Activated naive CD8-positive, alpha-beta T cell treated with anti-CD3 and anti-CD28 coated beads for 36 hours (primary cell): ENCODE data around the gene ENOX1. TPM values are rescaled to one million over a fixed set of nuclear protein-coding genes. Genes with fewer than 3 reads are reported as not detected.
A peak's percentile ranks its signal among the peaks of the same experiment; 100 is the strongest.

Experiments used
- DNase-seq: peaks from one replicate; pipeline ENCODE4 v3.0.0; 2021
- H3K27ac Mint-ChIP-seq: one replicate; pipeline ENCODE4 v1.8.0; 2022; ENCODE audit warnings: mild to moderate bottlenecking, moderate library complexity, mixed read lengths
- H3K27me3 Mint-ChIP-seq: one replicate; pipeline ENCODE4 v1.8.0; 2022; ENCODE audit warnings: mild to moderate bottlenecking, mixed read lengths
- H3K36me3 Mint-ChIP-seq: one replicate; pipeline ENCODE4 v1.8.0; 2021; ENCODE audit warnings: mild to moderate bottlenecking, mixed read lengths
- H3K4me1 Mint-ChIP-seq: one replicate; pipeline ENCODE4 v1.8.0; 2021; ENCODE audit warnings: mixed read lengths
- H3K4me3 Mint-ChIP-seq: one replicate; pipeline ENCODE4 v1.8.0; 2022; ENCODE audit warnings: mild to moderate bottlenecking, moderate library complexity, mixed read lengths
- H3K9me3 Mint-ChIP-seq: one replicate; pipeline ENCODE4 v1.8.0; 2022; ENCODE audit warnings: mixed read lengths
- total RNA-seq, 2 experiments: library from RNA; stranded (reverse); gene quantifications; one replicate each; pipeline ENCODE4 v1.2.3, GENCODE V29; 2021

Gene ENOX1
- total RNA-seq, 2 experiments from 2014 or later = not detected

DNA sequence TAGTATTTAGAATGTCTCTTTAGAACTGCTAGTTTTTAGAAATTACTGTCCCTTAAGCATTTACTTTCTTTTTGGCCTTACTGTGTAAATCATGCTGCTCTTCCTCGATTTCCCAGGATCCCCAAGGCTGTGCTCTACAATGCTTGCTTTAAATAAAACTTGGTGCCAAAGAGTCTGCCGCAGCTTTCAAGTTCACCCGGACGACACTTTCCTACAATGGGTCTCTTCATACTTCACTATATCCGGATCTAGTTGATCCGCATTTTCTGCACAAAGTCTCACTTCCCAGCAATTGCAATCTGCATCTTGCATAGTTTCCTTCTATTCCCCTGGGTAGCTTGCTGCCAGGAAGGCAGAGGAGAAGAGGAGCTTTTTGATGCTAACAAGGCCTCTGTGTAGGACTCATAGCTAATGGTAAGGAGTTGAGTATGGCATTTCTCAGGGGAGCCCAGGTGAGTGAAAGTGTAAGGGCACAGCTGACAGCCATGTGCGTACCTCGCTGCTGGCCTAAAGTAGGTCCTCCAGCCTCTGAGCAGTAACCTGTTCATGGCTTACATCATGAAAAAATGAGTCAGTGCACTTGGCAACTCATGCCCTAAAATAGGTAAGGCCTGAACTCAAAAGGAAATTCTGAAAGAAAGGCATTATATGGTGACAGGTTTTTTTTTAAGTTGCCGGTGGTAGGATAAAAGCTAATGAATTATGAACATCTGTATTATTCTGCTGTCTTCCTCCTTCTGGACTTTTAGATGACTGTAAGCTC is 101.6 kb downstream of the ENOX1 start:
- H3K27ac Mint-ChIP-seq = no peak overlapping the region

DNA sequence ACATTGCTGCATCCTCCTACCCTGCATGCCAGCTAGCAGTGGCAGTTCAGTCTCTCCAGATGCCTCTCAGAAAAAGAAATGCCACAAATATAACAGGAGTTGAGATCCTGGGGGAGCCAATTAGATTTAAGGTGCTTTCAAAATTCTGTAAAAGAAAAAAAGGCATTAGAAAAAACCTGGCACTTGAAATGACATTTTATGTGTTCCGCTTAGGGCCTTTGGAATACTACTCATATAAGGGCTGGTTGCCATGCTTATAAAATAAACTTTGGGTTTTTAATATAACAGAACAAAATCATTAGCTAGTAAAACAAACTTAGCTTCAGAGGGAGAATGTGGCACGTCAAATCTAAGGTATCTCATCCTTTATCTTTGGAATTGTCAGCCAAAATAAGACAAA is 104.1 kb downstream of the ENOX1 start:
- Mint-ChIP-seq H3K27ac (no peak overlapping the region), H3K27me3 (no peaks in the 10 kb centered on the region), H3K4me3 (no peak overlapping the region), H3K36me3 (no peaks in the 10 kb centered on the region), H3K9me3 (no peaks in the 10 kb centered on the region), H3K4me1 (no peaks in the 10 kb centered on the region)
- DNase-seq = no peak

More for the DNA sequence above, 101.6 kb downstream of the ENOX1 start:
- no peak for DNase-seq
- Mint-ChIP-seq H3K36me3 (no peaks in the 10 kb centered on the region), H3K4me3 (no peak overlapping the region), H3K9me3 (no peaks in the 10 kb centered on the region), H3K27me3 (peaks cover 3% of the 10 kb centered on the region), H3K4me1 (no peaks in the 10 kb centered on the region)

DNA sequence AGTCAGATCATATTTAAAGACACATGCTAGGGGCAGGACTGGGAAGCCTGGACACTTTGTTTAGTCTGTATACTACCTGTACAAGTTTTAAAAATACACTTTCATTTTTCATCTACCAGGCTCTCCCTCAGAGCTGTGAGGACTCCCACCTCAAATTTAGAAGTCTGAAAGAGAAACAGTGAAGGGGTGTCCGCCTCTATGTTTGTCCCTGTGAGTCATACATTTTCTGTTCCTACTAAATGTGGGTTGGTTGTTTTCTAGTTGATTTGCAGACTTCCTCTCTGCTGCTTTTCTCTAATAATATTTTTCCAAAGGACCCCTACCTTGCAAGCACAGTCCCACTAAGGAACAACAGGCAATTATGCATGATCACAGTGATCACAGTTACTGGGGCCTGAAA is 110.5 kb downstream of the ENOX1 start:
- DNase-seq = no peak
- H3K4me3 Mint-ChIP-seq = no peak overlapping the region
- no peaks in the 10 kb centered on the region for H3K9me3 Mint-ChIP-seq
- H3K27ac Mint-ChIP-seq = no peak overlapping the region
- H3K4me1 Mint-ChIP-seq = no peaks in the 10 kb centered on the region
- peaks cover 14% of the 10 kb centered on the region for H3K27me3 Mint-ChIP-seq
- H3K36me3 Mint-ChIP-seq = no peaks in the 10 kb centered on the region

DNA sequence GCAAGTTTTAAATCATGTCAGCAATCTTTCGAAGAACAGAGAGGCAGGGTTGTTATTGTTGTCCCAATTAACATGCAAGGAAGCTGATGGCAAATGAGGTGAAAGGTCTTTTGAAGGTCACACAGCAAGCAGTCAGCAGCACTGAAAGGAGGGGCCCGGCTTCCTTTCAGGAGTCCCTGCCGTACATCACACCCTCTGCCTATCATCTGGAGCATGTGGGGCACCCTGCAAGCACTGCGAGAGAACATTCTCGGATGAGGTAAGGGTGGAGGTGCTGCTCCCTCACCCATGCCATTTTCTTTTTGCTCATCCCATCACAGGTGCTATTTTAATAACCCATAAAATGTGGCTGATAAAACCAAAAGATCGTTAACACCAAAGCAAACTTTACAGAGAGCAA is 111.2 kb downstream of the ENOX1 start:
- Mint-ChIP-seq H3K27me3 (peaks cover 20% of the 10 kb centered on the region), H3K36me3 (no peaks in the 10 kb centered on the region), H3K4me1 (no peaks in the 10 kb centered on the region), H3K9me3 (no peaks in the 10 kb centered on the region), H3K27ac (no peak overlapping the region), H3K4me3 (no peak overlapping the region)
- DNase-seq = no peak

DNA sequence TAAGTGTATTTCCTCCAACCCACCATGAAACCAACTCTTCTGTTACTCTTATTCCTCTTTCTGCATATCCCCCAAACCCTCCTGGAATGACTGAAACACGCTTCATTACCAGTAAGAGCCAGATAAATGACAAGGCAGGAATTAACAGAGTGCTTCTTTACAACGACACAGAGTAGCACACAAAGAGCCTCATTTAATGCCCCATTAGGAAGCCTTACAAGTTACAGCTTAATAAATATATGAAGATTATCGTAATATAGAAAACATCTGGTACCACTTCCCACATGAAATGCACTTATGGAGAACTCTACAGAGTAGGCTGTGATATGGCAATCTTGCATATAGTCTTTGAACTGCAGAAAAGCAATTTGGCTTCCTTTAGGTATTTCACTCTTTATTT is 116.8 kb downstream of the ENOX1 start:
- DNase-seq = no peak
- H3K27ac Mint-ChIP-seq = no peak overlapping the region
- H3K36me3 Mint-ChIP-seq = no peaks in the 10 kb centered on the region
- H3K4me1 Mint-ChIP-seq = no peaks in the 10 kb centered on the region
- no peak overlapping the region for H3K4me3 Mint-ChIP-seq
- peaks cover 20% of the 10 kb centered on the region for H3K27me3 Mint-ChIP-seq
- no peaks in the 10 kb centered on the region for H3K9me3 Mint-ChIP-seq

DNA sequence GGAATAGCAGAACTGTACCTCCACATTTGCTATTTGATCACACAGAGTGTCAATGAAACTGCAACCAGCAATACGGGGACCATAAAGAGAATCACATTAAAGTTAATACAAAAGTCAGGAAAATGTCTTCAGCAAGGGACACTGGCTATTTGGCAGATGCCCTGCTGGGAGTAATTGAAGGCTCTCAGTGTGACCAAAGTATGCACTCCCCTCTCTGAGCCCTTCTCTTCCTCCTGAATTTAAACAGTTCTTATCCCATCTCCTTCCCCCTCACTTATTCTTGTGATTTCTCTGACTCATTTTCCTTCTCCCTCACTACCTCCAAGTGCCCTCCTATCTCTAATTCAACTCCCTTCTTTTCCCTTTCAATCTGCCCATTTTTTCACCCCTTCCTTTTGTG is 117.7 kb downstream of the ENOX1 start:
- H3K4me3 Mint-ChIP-seq = no peak overlapping the region
- H3K27ac Mint-ChIP-seq = no peak overlapping the region
- peaks cover 3% of the 10 kb centered on the region for H3K4me1 Mint-ChIP-seq
- DNase-seq = no peak
- peaks cover 20% of the 10 kb centered on the region for H3K27me3 Mint-ChIP-seq
- H3K36me3 Mint-ChIP-seq = no peaks in the 10 kb centered on the region
- H3K9me3 Mint-ChIP-seq = no peaks in the 10 kb centered on the region

DNA sequence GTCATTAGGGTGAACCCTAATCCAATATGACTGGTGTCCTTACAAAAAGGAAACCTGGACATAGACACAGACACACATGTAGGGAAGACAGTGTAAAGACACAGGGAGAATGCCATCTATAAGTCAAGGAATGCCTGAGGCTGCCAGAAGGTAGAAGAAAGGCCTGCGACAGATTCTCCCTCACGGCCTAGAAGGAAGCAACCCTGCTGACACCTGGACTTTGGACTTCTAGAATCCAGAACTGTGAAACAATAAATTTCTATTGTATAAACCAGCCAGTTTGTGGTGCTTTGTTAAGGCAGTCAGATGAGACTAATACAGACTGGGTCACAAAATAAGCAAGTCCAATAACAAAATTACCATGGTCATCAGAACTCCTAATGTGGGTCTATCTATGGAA is 120.4 kb downstream of the ENOX1 start:
- Mint-ChIP-seq H3K27ac (no peak overlapping the region), H3K9me3 (no peaks in the 10 kb centered on the region), H3K27me3 (peaks cover 6% of the 10 kb centered on the region), H3K4me3 (no peak overlapping the region), H3K4me1 (peaks cover 3% of the 10 kb centered on the region), H3K36me3 (no peaks in the 10 kb centered on the region)
- no peak for DNase-seq

DNA sequence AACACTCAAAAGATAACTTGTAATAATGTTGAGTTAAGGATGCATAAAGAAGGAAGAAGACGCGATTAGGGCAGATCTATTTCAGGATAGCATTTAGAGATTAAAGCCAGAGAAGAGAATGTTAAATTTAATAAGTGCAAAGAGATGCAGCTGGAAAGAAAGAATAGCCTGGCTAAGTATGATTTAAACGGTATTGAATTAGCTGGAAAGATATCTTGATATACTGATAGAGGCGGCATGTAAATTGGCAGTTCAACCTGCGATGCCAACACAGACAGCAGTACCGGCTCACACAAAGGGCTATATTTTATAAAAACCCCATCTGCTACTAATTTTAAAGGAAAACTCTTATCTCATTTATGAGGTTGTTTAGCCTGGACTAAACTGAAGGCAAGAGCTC is 121.4 kb downstream of the ENOX1 start:
- H3K9me3 Mint-ChIP-seq = no peaks in the 10 kb centered on the region
- no peaks in the 10 kb centered on the region for H3K36me3 Mint-ChIP-seq
- no peak for DNase-seq
- H3K4me3 Mint-ChIP-seq = no peak overlapping the region
- no peak overlapping the region for H3K27ac Mint-ChIP-seq
- no peaks in the 10 kb centered on the region for H3K27me3 Mint-ChIP-seq
- peaks cover 3% of the 10 kb centered on the region for H3K4me1 Mint-ChIP-seq

DNA sequence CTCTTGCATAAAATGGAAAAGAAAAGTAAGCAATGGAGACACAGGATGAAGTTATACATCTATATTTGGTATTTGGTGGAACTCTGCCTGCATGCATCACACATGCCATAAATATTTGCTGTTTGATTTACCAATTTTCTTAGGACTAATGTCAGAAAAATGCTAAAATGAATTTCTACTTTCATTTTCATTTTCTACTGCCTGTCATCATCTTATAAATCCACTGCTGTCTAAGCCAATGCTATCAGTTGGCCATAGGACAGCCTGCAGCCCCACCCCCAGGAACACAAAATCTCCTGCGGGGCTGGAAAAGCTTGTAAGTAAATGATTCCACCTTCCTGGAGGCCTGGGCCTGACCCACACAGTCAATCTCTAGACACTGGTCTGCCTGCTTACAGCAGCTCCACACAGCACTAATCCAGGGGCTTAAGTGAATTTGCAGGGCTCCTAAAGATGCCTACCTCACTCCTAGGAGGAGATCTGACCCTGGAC is 122.0 kb downstream of the ENOX1 start:
- Mint-ChIP-seq H3K27me3 (peaks cover 4% of the 10 kb centered on the region), H3K4me1 (peaks cover 3% of the 10 kb centered on the region), H3K9me3 (no peaks in the 10 kb centered on the region), H3K4me3 (no peak overlapping the region), H3K27ac (no peak overlapping the region), H3K36me3 (no peaks in the 10 kb centered on the region)
- peak; percentile 6 for DNase-seq

DNA sequence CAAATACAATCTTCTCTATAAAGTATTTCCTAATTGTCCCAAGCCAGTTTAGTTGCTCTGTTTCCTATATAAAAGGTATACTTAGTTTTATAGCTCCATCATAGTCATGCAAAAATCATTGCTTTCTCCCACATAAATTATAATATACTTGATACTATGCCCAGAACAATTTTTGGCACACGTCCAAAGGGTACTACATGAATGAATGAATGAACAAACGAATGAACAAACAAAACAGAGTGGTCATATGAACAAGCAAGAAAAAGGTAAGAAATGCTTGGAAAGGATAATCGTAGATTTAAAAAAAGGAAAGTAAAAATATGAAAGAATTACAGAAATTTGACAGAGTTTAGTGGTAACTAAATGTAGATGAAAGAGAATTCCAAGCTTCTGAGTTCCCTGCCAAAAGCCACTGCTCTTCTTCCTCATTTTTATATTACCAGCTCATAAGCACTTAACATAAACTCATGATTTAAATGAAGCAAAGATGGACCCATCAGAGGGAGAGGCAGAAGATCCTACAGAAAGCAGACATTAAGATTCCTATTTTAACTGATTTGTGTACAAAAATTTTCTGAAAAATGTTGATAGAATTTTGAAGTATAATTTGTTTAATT is 123.2 kb downstream of the ENOX1 start:
- no peaks in the 10 kb centered on the region for H3K36me3 Mint-ChIP-seq
- no peak overlapping the region for H3K4me3 Mint-ChIP-seq
- DNase-seq = no peak
- H3K4me1 Mint-ChIP-seq = peaks cover 3% of the 10 kb centered on the region
- peaks cover 9% of the 10 kb centered on the region for H3K27me3 Mint-ChIP-seq
- H3K27ac Mint-ChIP-seq = no peak overlapping the region
- H3K9me3 Mint-ChIP-seq = no peaks in the 10 kb centered on the region

DNA sequence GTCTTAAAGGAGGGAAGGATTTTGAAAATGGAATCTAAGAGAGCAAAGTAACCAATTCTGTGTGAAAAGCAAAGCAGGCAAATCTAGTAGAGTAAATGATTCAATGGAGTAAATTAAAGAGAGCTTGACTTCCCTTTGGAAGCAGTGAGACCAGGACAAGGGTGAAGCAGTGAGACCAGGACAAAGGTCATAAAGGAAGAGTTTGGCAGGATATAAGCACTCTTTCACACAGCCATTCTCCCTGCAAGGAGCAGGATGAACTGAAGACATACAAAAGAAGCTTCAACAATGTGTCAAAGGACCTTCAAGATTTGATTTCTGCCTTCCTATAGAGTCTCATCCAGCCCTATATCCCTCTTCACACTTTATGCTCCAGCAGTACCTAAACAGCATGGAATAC is 123.8 kb downstream of the ENOX1 start:
- H3K4me3 Mint-ChIP-seq = no peak overlapping the region
- H3K27me3 Mint-ChIP-seq = peaks cover 13% of the 10 kb centered on the region
- DNase-seq = no peak
- no peak overlapping the region for H3K27ac Mint-ChIP-seq
- no peaks in the 10 kb centered on the region for H3K9me3 Mint-ChIP-seq
- peaks cover 3% of the 10 kb centered on the region for H3K4me1 Mint-ChIP-seq
- H3K36me3 Mint-ChIP-seq = no peaks in the 10 kb centered on the region

DNA sequence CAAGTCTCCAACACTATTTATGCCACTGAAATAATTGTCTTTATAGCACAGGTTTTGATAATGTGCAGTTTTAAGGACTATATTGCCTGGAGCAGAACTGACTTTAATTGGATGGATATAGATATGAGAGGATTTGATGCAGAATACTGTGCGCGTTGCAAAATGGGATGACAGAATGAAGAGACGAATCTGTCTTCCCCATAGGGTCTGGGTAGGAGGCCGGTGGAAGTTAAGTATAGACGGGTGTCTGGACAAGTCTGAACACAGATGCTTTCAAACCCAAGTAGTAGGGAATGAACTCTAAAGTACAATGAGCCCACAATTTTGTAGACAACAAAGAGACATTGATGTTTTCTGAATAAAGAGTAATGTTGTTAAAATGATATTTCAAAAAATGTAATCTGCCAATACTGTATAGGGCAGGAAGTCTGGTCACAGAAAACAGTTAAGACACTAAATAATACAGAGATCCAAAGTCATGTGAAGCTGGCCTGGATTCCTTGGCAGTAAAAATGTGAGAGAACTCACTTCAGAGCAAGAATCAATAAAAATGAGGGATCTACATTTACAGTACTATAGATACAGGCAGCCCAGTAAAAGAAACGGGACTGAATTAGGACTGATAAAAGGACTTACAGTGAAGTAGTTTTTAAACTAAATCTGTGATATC is 125.5 kb downstream of the ENOX1 start:
- Mint-ChIP-seq H3K4me1 (peaks cover 3% of the 10 kb centered on the region), H3K27ac (no peak overlapping the region), H3K9me3 (no peaks in the 10 kb centered on the region), H3K27me3 (peaks cover 13% of the 10 kb centered on the region), H3K4me3 (no peak overlapping the region), H3K36me3 (no peaks in the 10 kb centered on the region)
- no peak for DNase-seq

DNA sequence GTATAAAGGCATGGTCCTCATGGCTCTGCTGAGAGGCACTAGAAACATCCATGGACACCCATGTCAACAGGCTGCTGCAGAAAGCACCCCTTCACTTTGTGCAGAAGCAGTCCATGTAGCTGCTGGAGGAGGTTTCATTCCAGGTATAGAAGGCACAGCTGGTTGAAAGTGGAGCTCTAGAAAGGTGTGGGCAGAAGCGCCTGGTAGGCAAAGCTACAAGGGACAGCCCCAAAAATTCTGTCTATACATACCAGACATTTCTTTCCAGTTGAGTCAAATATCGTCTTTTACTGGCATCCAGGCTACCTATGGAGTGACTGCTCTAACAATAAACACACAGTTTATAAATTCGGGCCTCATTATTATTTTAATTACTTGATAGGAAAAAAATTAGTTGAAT is 129.3 kb downstream of the ENOX1 start:
- Mint-ChIP-seq H3K4me3 (no peak overlapping the region), H3K9me3 (no peaks in the 10 kb centered on the region)

DNA sequence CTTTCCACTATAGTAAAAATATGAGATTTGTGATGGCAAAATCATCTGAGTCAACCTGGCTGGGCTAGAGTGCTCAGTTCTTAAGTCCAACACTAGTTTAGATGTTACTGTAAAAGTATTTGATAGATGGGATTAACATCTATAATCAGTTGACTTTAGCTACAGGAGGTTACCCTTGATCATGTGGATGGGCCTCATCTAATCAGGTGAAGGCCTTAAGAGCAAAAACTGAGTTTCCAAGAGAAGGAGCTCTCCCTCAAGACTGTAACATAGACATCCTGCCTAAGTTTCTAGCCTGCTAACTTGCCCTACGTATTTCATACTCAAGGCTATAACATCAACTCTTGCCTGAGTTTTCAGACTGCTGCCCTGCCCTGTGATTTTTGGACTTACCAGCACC is 132.8 kb downstream of the ENOX1 start:
- no peak for DNase-seq
- H3K9me3 Mint-ChIP-seq = no peaks in the 10 kb centered on the region
- H3K4me1 Mint-ChIP-seq = no peaks in the 10 kb centered on the region
- no peaks in the 10 kb centered on the region for H3K36me3 Mint-ChIP-seq
- H3K4me3 Mint-ChIP-seq = no peak overlapping the region
- peaks cover 8% of the 10 kb centered on the region for H3K27me3 Mint-ChIP-seq
- H3K27ac Mint-ChIP-seq = no peak overlapping the region

More for the DNA sequence above, 129.3 kb downstream of the ENOX1 start:
- H3K27me3 Mint-ChIP-seq = peaks cover 13% of the 10 kb centered on the region
- H3K4me1 Mint-ChIP-seq = no peaks in the 10 kb centered on the region
- no peak overlapping the region for H3K27ac Mint-ChIP-seq
- no peak for DNase-seq
- H3K36me3 Mint-ChIP-seq = no peaks in the 10 kb centered on the region

DNA sequence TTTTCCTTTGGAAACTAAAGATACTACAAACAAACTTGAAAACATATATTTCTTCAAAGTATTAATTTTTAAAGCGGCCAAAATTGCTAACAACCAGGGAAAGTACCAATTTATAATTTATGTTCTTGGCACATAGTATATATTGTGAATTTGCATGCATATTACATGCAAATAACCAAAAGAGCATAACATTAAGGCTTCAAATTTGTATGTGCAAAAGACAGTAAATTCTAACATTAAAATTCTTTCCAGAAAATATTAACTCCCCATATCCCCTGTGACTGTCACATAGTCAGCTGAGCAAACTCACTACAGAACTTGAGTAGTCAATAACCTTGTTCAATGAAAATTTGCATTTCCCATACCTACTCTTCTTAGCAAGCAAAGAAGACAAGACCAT is 133.4 kb downstream of the ENOX1 start:
- H3K4me3 Mint-ChIP-seq = no peak overlapping the region
- H3K27me3 Mint-ChIP-seq = peaks cover 3% of the 10 kb centered on the region
- no peaks in the 10 kb centered on the region for H3K36me3 Mint-ChIP-seq
- H3K4me1 Mint-ChIP-seq = no peaks in the 10 kb centered on the region
- no peak for DNase-seq
- no peaks in the 10 kb centered on the region for H3K9me3 Mint-ChIP-seq
- no peak overlapping the region for H3K27ac Mint-ChIP-seq
